BLaER1 treated with 17β-estradiol and CSF1 and Interleukin-3, amounts not matched to agents 10 nM and 100 nM (cell line): ENCODE data around the gene PTPRM.

Experiments used
- H3K27ac ChIP-seq, 11 experiments: shearing (Covaris generic); formaldehyde crosslinking; 2 replicates each; pipeline ENCODE4 v1.8.1; 2022
- H3K27me3 ChIP-seq, 11 experiments: shearing (Covaris generic); formaldehyde crosslinking; 2 replicates each; pipeline ENCODE4 v1.8.1; 2022
- H3K36me3 ChIP-seq, 11 experiments: shearing (Covaris generic); formaldehyde crosslinking; 2 replicates each; pipeline ENCODE4 v1.8.1; 2022
- H3K4me1 ChIP-seq, 10 experiments: shearing (Covaris generic); formaldehyde crosslinking; 2 replicates each; pipeline ENCODE4 v1.8.1; 2022
- H3K4me2 ChIP-seq, 11 experiments: shearing (Covaris generic); formaldehyde crosslinking; 2 replicates each; pipeline ENCODE4 v1.8.1; 2022
- H3K4me3 ChIP-seq, 10 experiments: shearing (Covaris generic); formaldehyde crosslinking; 2 replicates each; pipeline ENCODE4 v1.8.1; 2022
- H3K9ac ChIP-seq, 11 experiments: shearing (Covaris generic); formaldehyde crosslinking; 2 replicates each; pipeline ENCODE4 v1.8.1; 2022
- H3K9me3 ChIP-seq, 11 experiments: shearing (Covaris generic); formaldehyde crosslinking; replicated peaks in 1 of 11; 2 replicates each; pipeline ENCODE4 v1.8.1; 2022
- H4K20me1 ChIP-seq, 11 experiments: shearing (Covaris generic); formaldehyde crosslinking; 2 replicates each; pipeline ENCODE4 v1.8.1; 2022
- Cebpa-rat ChIP-seq, 11 experiments: shearing (Covaris generic); IDR thresholded peaks; 2 replicates each; pipeline ENCODE4 v1.8.1; 2022

PTPRM gene

GRCh38 chr18:8249811-8250210 is 682.7 kb downstream of the PTPRM start:
- H3K9ac ChIP-seq: no peak overlapping the region
- no peak overlapping the region for H3K4me2 ChIP-seq
- no peak for TF ChIP-seq Cebpa-rat (IDR thresholded peaks at IDR 0.05)
- no peaks in the 10 kb centered on the region for H4K20me1 ChIP-seq
- H3K4me1 ChIP-seq: no peaks in the 10 kb centered on the region
- H3K27ac ChIP-seq: no peak overlapping the region
- no peak overlapping the region for H3K4me3 ChIP-seq
- no peaks in the 10 kb centered on the region for H3K9me3 ChIP-seq
- H3K27me3 ChIP-seq: no peaks in the 10 kb centered on the region
- no peaks in the 10 kb centered on the region for H3K36me3 ChIP-seq

DNA sequence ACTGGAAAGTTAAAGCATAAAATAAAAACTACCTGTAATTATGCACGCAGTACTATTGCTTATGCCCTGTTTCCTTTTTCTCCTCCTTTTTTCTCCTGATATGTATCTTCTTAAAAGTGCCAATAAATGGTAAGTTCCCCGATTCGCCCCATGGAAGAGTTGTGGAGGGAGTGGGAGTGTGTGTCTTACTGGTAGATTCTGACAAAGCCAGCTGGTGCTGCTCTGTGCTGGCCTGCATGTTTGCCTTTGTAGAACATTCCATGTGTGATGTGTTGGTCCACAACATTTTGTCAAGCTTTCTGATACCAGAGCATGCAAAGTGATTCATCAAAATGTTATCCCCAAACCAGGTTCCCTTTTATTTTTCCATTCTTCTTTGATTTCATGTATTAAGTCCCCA is 685.3 kb downstream of the PTPRM start:
- H3K27me3 ChIP-seq: no peaks in the 10 kb centered on the region
- no peak overlapping the region for H3K4me2 ChIP-seq
- H3K4me1 ChIP-seq: no peaks in the 10 kb centered on the region
- H3K36me3 ChIP-seq: no peaks in the 10 kb centered on the region
- no peak overlapping the region for H3K27ac ChIP-seq
- TF ChIP-seq Cebpa-rat (IDR thresholded peaks at IDR 0.05): no peak
- no peak overlapping the region for H3K4me3 ChIP-seq
- H3K9me3 ChIP-seq: no peaks in the 10 kb centered on the region
- no peak overlapping the region for H3K9ac ChIP-seq
- H4K20me1 ChIP-seq: no peaks in the 10 kb centered on the region

- Histone ChIP-seq H3K4me3 (no peak overlapping the region), H3K27me3 (no peaks in the 10 kb centered on the region), H3K4me1 (no peaks in the 10 kb centered on the region), H3K36me3 (no peaks in the 10 kb centered on the region), H3K9me3 (no peaks in the 10 kb centered on the region), H3K4me2 (no peak overlapping the region), H3K27ac (no peak overlapping the region), H3K9ac (no peak overlapping the region), H4K20me1 (no peaks in the 10 kb centered on the region)
- TF ChIP-seq Cebpa-rat (IDR thresholded peaks at IDR 0.05): no peak
These were observed 686.8 kb downstream of the PTPRM start for GRCh38 chr18:8253944-8254343.

DNA sequence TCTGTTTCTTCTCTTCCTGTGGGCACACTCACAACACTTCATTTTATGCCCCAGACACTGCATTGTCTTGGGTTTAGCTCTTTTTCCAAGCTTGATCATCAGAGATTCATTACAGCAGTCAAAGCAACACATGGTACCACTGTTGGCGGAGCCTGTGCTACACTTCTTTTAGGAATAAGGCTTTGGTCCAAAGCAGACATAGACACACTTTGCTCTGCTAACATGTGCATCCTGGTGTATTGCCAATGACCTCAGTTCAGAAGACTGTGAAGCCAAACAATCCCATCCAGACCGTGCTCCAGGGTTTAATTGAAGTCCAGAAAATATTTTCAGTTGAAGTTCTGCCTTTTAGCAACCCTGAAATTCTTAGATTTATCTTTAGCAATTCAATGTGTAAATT is 687.5 kb downstream of the PTPRM start:
- H3K36me3 ChIP-seq: no peaks in the 10 kb centered on the region
- H3K4me3 ChIP-seq: no peak overlapping the region
- TF ChIP-seq Cebpa-rat (IDR thresholded peaks at IDR 0.05): no peak
- H3K4me1 ChIP-seq: no peaks in the 10 kb centered on the region
- no peak overlapping the region for H3K9ac ChIP-seq
- H3K27ac ChIP-seq: no peak overlapping the region
- H4K20me1 ChIP-seq: no peaks in the 10 kb centered on the region
- H3K9me3 ChIP-seq: no peaks in the 10 kb centered on the region
- H3K4me2 ChIP-seq: no peak overlapping the region
- H3K27me3 ChIP-seq: no peaks in the 10 kb centered on the region

GRCh38 chr18:8257851-8258434 is 690.8 kb downstream of the PTPRM start:
- H3K27ac ChIP-seq: no peak overlapping the region
- peak overlapping the region in 1 of 11 experiments; percentile 2; a peak in 2 of 22 replicates for H3K4me2 ChIP-seq
- no peak for TF ChIP-seq Cebpa-rat (IDR thresholded peaks at IDR 0.05)
- no peaks in the 10 kb centered on the region for H3K9me3 ChIP-seq
- no peaks in the 10 kb centered on the region for H3K36me3 ChIP-seq
- no peaks in the 10 kb centered on the region for H3K27me3 ChIP-seq
- no peaks in the 10 kb centered on the region for H3K4me1 ChIP-seq
- H3K4me3 ChIP-seq: no peak overlapping the region
- H4K20me1 ChIP-seq: no peaks in the 10 kb centered on the region
- no peak overlapping the region for H3K9ac ChIP-seq

DNA sequence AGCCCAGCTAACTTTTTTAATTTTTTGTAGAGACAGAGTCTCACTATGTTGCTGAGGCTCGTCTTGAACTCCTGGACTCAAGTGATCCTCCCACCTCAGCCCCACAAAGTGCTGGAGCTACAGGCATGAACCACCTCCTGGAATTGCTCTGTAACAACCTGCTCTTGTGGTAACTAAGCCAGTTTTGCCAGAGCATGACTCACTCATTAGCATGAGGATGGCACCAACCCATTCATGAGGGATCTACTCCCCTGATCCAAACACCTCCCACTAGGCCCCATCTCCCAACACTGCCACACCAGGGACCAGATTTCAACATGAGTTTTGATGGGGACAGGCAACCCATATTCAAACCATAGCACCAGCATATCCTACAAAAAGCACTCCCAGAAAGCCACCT is 693.2 kb downstream of the PTPRM start:
- Histone ChIP-seq H3K27ac (no peak overlapping the region), H3K9ac (no peak overlapping the region), H3K4me3 (no peak overlapping the region), H4K20me1 (no peaks in the 10 kb centered on the region), H3K9me3 (no peaks in the 10 kb centered on the region), H3K4me1 (no peaks in the 10 kb centered on the region), H3K36me3 (no peaks in the 10 kb centered on the region), H3K27me3 (no peaks in the 10 kb centered on the region), H3K4me2 (no peak overlapping the region)
- TF ChIP-seq Cebpa-rat (IDR thresholded peaks at IDR 0.05): no peak

DNA sequence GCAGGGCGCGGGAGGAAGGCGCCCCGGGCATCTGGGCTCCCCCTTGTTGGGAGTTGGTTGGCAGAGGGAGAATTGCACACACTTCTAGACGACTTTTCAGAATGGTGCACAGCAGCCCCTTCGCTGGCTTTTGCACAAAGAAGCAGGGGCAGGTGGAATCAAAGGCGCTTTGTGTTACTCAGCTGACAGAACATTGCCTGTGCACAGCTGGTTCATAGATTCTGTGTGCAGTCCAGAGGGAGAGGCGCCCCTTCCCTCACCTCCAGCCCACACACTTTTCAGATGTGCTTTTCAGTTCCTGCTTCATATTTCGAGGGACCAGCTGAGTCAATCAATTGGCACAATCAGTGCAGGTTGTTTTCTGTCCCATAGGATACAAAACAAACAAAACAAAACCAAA is 693.7 kb downstream of the PTPRM start:
- H3K4me1 ChIP-seq: no peaks in the 10 kb centered on the region
- H3K27ac ChIP-seq: no peak overlapping the region
- H3K36me3 ChIP-seq: no peaks in the 10 kb centered on the region
- no peaks in the 10 kb centered on the region for H3K9me3 ChIP-seq
- H3K27me3 ChIP-seq: no peaks in the 10 kb centered on the region
- H3K9ac ChIP-seq: no peak overlapping the region
- H4K20me1 ChIP-seq: no peaks in the 10 kb centered on the region
- TF ChIP-seq Cebpa-rat (IDR thresholded peaks at IDR 0.05): no peak
- no peak overlapping the region for H3K4me3 ChIP-seq
- H3K4me2 ChIP-seq: no peak overlapping the region

- H3K36me3 ChIP-seq: no peaks in the 10 kb centered on the region
- H3K4me2 ChIP-seq: no peak overlapping the region
- no peak for TF ChIP-seq Cebpa-rat (IDR thresholded peaks at IDR 0.05)
- H3K27ac ChIP-seq: no peak overlapping the region
- no peaks in the 10 kb centered on the region for H3K4me1 ChIP-seq
- H3K9me3 ChIP-seq: no peaks in the 10 kb centered on the region
- no peaks in the 10 kb centered on the region for H4K20me1 ChIP-seq
- H3K27me3 ChIP-seq: no peaks in the 10 kb centered on the region
- no peak overlapping the region for H3K9ac ChIP-seq
- H3K4me3 ChIP-seq: no peak overlapping the region
These were observed 694.6 kb downstream of the PTPRM start for GRCh38 chr18:8261651-8262091.

DNA sequence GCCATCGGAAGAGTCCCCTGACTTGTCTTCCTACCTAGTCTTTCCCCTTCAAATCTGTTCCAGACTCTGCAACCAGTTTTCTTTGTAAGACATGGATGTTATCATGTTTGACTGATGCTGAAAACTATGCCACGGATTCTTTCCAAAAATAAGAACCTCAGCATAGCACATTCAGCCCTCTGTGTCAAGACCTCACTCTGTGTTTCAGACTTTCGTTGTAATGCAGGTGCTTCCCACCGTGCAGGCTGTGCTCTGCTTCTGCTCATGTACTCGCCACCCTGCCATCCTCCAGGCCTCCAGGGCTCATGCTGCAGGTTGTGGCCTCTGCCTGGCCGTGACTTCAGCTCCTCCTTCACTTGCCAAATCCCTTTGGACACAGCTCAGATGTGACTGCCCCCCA is 695.1 kb downstream of the PTPRM start:
- Histone ChIP-seq H3K4me3 (no peak overlapping the region), H3K4me2 (no peak overlapping the region), H4K20me1 (no peaks in the 10 kb centered on the region), H3K27me3 (no peaks in the 10 kb centered on the region), H3K36me3 (no peaks in the 10 kb centered on the region), H3K4me1 (no peaks in the 10 kb centered on the region), H3K9me3 (no peaks in the 10 kb centered on the region), H3K9ac (no peak overlapping the region), H3K27ac (no peak overlapping the region)
- TF ChIP-seq Cebpa-rat (IDR thresholded peaks at IDR 0.05): no peak

- H3K4me2 ChIP-seq: no peak overlapping the region
- H3K36me3 ChIP-seq: no peaks in the 10 kb centered on the region
- no peak for TF ChIP-seq Cebpa-rat (IDR thresholded peaks at IDR 0.05)
- no peaks in the 10 kb centered on the region for H4K20me1 ChIP-seq
- H3K9me3 ChIP-seq: no peaks in the 10 kb centered on the region
- no peak overlapping the region for H3K9ac ChIP-seq
- H3K4me3 ChIP-seq: no peak overlapping the region
- no peak overlapping the region for H3K27ac ChIP-seq
- H3K4me1 ChIP-seq: no peaks in the 10 kb centered on the region
- no peaks in the 10 kb centered on the region for H3K27me3 ChIP-seq
These were observed 697.0 kb downstream of the PTPRM start for GRCh38 chr18:8264116-8264515.
